AG04449 (cell line): Measurements from ENCODE around the gene MCM7.
A peak's percentile ranks its signal among the peaks of the same experiment; 100 is the strongest.

ENCODE experiments used
- CTCF ChIA-PET: fragments of 350-600 bp; formaldehyde crosslinking; extraction: SDS; loops from one replicate; lab custom pipeline; 2021; ENCODE audit warnings: antibody characterized with exemption; lab: Yijun Ruan, JAX
- POLR2A ChIA-PET: fragments of 400-600, 350-600 bp; formaldehyde crosslinking; extraction: SDS; loops from one replicate; lab custom pipeline; 2020; ENCODE audit warnings: antibody characterized with exemption, inconsistent platforms; lab: Yijun Ruan, JAX
- DNase-seq: peaks from one replicate; pipeline ENCODE4 v3.0.0-alpha.2; 2010; ENCODE audit warnings: low read depth, low spot score
- H3K4me3 ChIP-seq: 2 replicates; pipeline ENCODE4 v1.5.1; 2011; ENCODE audit warnings: low read depth, mild to moderate bottlenecking, control low read depth, low read length
- TF ChIP-seq, protein P1 (sequence below): IDR thresholded peaks from one replicate; pipeline ENCODE4 v1.5.1; 2011; ENCODE audit warnings: mild to moderate bottlenecking, moderate library complexity, low read length, control low read depth, inconsistent platforms; ENCODE audit not compliant: insufficient read depth; ENCODE audit errors: missing control alignments

MCM7 gene

DNA sequence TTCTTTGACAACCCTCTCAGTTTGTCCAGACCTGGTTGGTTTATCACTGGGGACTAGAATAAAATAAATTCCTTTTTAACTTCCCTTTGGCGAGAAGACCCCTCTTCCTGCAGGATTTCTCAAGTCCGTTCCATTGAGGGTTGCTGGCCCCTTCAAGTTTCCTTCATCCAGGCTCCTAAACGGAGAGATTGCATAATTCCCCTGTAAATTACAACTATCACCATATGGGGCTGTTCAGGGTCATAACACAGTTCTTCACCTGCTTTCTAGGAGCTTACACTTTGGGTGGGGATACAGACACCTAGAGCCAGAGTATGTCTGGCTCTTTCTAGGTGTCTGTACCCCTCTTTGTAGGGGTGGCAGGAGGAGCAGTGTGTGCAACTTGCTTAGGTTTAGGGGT, 15.7 kb downstream of the MCM7 start:
- no peak for DNase-seq
- CTCF ChIA-PET = interaction anchor here (1.1 to 8.4 kb wide), 3 partner anchors 15 to 106 kb away, joined by 4 to 105 read pairs (median 6); no protein-coding TSS in a partner anchor
- POLR2A ChIA-PET = no interaction called here
- no peak overlapping the region for H3K4me3 ChIP-seq
- TF ChIP-seq, protein P1, sequence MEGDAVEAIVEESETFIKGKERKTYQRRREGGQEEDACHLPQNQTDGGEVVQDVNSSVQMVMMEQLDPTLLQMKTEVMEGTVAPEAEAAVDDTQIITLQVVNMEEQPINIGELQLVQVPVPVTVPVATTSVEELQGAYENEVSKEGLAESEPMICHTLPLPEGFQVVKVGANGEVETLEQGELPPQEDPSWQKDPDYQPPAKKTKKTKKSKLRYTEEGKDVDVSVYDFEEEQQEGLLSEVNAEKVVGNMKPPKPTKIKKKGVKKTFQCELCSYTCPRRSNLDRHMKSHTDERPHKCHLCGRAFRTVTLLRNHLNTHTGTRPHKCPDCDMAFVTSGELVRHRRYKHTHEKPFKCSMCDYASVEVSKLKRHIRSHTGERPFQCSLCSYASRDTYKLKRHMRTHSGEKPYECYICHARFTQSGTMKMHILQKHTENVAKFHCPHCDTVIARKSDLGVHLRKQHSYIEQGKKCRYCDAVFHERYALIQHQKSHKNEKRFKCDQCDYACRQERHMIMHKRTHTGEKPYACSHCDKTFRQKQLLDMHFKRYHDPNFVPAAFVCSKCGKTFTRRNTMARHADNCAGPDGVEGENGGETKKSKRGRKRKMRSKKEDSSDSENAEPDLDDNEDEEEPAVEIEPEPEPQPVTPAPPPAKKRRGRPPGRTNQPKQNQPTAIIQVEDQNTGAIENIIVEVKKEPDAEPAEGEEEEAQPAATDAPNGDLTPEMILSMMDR = no peak

DNA sequence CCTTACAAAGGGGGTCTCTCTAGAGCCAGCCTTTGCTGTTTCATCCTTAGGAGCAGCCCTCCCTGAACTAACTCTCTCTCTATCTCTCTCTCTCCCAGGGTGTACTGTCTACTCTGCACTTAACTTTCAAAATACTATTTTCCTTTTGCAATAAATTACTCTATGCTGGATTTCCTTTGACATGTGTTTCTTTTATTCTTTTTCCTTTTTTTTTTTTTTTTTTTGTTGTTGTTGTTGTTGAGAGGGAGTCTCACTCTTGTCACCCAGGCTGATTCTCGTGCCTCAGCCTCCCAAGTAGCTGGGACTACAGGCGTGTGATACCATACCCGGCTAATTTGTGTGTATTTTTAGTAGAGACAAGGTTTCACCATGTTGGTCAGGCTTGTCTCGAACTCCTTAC, 18.2 kb downstream of the MCM7 start:
- H3K4me3 ChIP-seq = no peak overlapping the region
- TF ChIP-seq, protein P1 = no peak
- POLR2A ChIA-PET = no interaction called here
- no peak for DNase-seq
- CTCF ChIA-PET = interaction anchor here (0.7 to 8.4 kb wide), 12 partner anchors 8 to 166 kb away, joined by 3 to 105 read pairs (median 4); partner anchors contain the start of genes MCM7 and ZSCAN21

DNA sequence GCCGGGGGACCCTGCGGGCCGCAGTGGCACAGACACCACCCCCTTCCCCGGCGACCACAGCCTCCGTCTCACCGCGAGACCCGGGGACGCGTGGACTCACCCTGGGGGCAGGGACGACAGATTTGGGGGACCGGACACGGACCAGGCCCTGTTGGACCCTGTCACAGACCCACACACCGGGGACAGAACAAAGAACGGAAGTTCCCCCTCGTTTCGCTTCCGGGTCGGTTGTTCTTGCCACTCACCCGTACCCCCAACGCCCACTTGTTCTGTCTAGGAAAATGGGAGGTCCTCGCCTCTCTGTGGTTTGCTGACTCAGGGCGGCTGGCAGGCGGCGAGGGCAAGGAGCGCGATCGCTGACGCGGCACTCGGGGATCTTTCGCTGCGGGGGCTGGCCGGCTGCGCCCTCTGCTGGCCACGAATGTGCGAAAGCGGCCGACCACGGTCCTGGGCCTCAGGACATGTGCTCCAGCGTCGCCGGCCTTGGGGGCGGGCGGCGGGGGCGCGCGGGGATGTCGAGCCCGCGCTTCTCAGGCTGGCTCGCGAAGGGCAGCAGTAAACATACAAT, 19.6 kb downstream of the MCM7 start, which contains the start of gene ZNF3:
Gene ZNF3 (minus strand): TSS at position 189 of the 568 bp plus-strand sequence. CDS start 4,366 bp downstream, outside the sequence.
- TF ChIP-seq, protein P1 = peak; percentile 98
- peak within 1 kb of the TSS; percentile 97 for H3K4me3 ChIP-seq
- ChIA-PET POLR2A (interaction anchor here (0.7 to 0.8 kb wide), 2 partner anchors 66 to 94 kb away, joined by 3 to 5 read pairs; partner anchors contain the start of gene ZKSCAN1), CTCF (interaction anchor here (0.7 to 8.4 kb wide), 14 partner anchors 9 to 164 kb away, joined by 3 to 105 read pairs (median 6); partner anchors contain the start of genes MCM7 and ZKSCAN1)
- DNase-seq = peak; percentile 95

DNA sequence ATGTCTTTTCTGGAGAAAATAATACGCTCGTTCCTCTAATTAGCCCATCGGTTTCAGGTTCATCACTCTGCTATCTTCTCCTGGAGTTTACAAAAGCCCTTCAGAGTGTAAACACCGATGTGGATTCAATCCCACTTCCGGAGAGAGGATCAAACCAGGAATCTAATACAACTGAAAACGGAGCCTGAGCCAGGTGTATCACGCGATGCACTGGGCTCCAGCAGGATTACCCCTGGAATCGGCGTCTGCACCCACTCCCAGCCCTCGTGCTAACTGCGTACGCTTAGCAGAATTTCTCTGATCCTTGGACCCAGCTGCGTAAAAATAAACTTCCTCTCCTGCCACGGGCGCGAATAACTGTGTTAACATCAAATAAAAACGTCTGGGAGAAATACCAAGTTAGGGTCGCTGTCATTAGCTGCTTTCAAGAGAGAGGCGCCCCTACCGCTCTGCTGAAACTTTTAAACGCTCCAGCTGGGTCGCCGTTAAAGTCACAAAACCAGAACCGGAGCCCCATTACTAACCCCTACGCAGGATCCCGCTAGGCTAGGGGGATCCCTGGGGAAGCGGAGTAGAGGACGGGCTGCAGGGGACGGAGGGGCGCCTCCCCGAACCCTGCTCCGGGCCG, 20.2 kb downstream of the MCM7 start:
- peak overlapping the region; percentile 97 for H3K4me3 ChIP-seq
- POLR2A ChIA-PET = interaction anchor here (0.8 kb wide), 1 partner anchor 65 kb away, joined by 5 read pairs; the partner anchor contains the start of gene ZKSCAN1
- TF ChIP-seq, protein P1 = no peak
- DNase-seq = no peak
- CTCF ChIA-PET = interaction anchor here (1.0 to 8.4 kb wide), 6 partner anchors 10 to 88 kb away, joined by 3 to 105 read pairs (median 6); no protein-coding TSS in a partner anchor

DNA sequence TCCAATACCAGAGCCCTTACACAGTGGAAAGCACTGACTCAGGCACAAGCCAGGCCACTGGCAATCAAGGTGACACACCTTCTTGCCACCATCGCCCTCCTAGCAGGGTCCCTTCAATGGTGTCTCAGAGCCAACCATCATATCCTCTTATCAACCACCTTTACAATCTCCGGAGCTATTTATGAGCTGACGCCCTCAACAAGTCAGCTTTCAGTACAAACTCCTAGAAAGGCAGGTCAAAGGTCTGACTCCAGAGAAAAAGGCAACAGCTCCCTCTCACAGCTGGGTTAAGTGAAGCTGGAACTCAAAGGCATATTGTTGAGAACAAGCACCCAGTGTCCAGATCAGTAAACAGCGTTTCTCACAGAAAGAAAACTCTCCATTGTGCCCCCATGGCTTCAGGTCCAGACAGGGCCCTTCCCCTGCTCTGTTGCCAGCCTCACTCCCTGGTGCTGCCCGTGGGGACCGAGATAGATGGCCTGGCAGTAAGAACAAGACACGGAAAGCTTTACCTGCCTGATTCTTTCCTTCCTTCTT, 22.1 kb downstream of the MCM7 start:
- TF ChIP-seq, protein P1 = no peak
- ChIA-PET POLR2A (no interaction called here), CTCF (interaction anchor here (1.1 to 8.4 kb wide), 2 partner anchors 16 to 86 kb away, joined by 3 to 105 read pairs; no protein-coding TSS in a partner anchor)
- no peak overlapping the region for H3K4me3 ChIP-seq
- DNase-seq = no peak
